Trophoblast cell (in vitro differentiated cells and primary cell): Measurements from ENCODE around the gene TSHZ2.

ENCODE experiments used
- DNase-seq, 2 donors: peaks; one replicate each; pipeline ENCODE4 v3.0.0-alpha.2; 2016
- H2AFZ ChIP-seq: 2 replicates; pipeline ENCODE4 v1.6.1; 2013; ENCODE audit warnings: low read length, moderate library complexity, mild to moderate bottlenecking; ENCODE audit not compliant: insufficient read depth, poor library complexity
- H2AK5ac ChIP-seq: 2 replicates; pipeline ENCODE4 v1.6.1; 2013; ENCODE audit warnings: mild to moderate bottlenecking, low read length
- H2BK120ac ChIP-seq: 2 replicates; pipeline ENCODE4 v1.6.1; 2013; ENCODE audit warnings: low read length, mild to moderate bottlenecking, moderate library complexity; ENCODE audit not compliant: insufficient read depth, poor library complexity
- H2BK12ac ChIP-seq: 2 replicates; pipeline ENCODE4 v1.6.1; 2013; ENCODE audit warnings: mild to moderate bottlenecking, low read length, moderate library complexity
- H2BK5ac ChIP-seq: 2 replicates; pipeline ENCODE4 v1.6.1; 2013; ENCODE audit warnings: low read length, low read depth, moderate library complexity, mild to moderate bottlenecking; ENCODE audit not compliant: poor library complexity
- H3K14ac ChIP-seq: 2 replicates; pipeline ENCODE4 v1.6.1; 2013; ENCODE audit warnings: mild to moderate bottlenecking, low read length
- H3K18ac ChIP-seq: 2 replicates; pipeline ENCODE4 v1.6.1; 2013; ENCODE audit warnings: mild to moderate bottlenecking, low read length
- H3K23ac ChIP-seq: 2 replicates; pipeline ENCODE4 v1.6.1; 2013; ENCODE audit warnings: low read length
- H3K27ac ChIP-seq: 2 replicates; pipeline ENCODE4 v1.5.1; 2013; ENCODE audit warnings: low read depth, mild to moderate bottlenecking, inconsistent platforms, low read length, moderate library complexity
- H3K27me3 ChIP-seq: 2 replicates; pipeline ENCODE4 v1.6.1; 2013; ENCODE audit warnings: inconsistent platforms, mild to moderate bottlenecking, low read length, moderate library complexity; ENCODE audit not compliant: insufficient read depth
- H3K36me3 ChIP-seq, 2 experiments: 1 replicate in 1 of 2; 2 replicates in 1 of 2; pipeline ENCODE4 v1.6.1; 2013; ENCODE audit warnings: low read length in 2 of 2, mild to moderate bottlenecking in 2 of 2, moderate library complexity in 1 of 2; ENCODE audit not compliant: insufficient read depth in 2 of 2, control insufficient read depth in 1 of 2
- H3K4ac ChIP-seq: 2 replicates; pipeline ENCODE4 v1.6.1; 2013; ENCODE audit warnings: low read depth, mild to moderate bottlenecking, low read length, moderate library complexity
- H3K4me1 ChIP-seq, 2 experiments: 1 replicate in 1 of 2; 2 replicates in 1 of 2; pipeline ENCODE4 v1.6.1; 2013; ENCODE audit warnings: low read length in 2 of 2, mild to moderate bottlenecking in 2 of 2, moderate library complexity in 1 of 2; ENCODE audit not compliant: insufficient read depth in 2 of 2, control insufficient read depth in 1 of 2
- H3K4me2 ChIP-seq: 2 replicates; pipeline ENCODE4 v1.6.1; 2013; ENCODE audit warnings: inconsistent platforms, mild to moderate bottlenecking, low read length, moderate library complexity
- H3K4me3 ChIP-seq: 2 replicates; pipeline ENCODE4 v1.5.1; 2013; ENCODE audit warnings: mild to moderate bottlenecking, low read depth, low read length, inconsistent platforms
- H3K79me1 ChIP-seq: one replicate; pipeline ENCODE4 v1.6.1; 2013; ENCODE audit warnings: low read length
- H3K79me2 ChIP-seq: 2 replicates; pipeline ENCODE4 v1.6.1; 2013; ENCODE audit warnings: low read length, mild to moderate bottlenecking; ENCODE audit not compliant: control insufficient read depth, insufficient read depth, poor library complexity
- H3K9ac ChIP-seq: 2 replicates; pipeline ENCODE4 v1.6.1; 2013; ENCODE audit warnings: mild to moderate bottlenecking, low read length
- H3K9me3 ChIP-seq: 2 replicates; pipeline ENCODE4 v1.6.1; 2013; ENCODE audit warnings: low read depth, mild to moderate bottlenecking, control low read depth, inconsistent platforms, low read length; ENCODE audit not compliant: insufficient read depth
- H4K12ac ChIP-seq: 2 replicates; pipeline ENCODE4 v1.6.1; 2013; ENCODE audit warnings: low read depth, mild to moderate bottlenecking, low read length, moderate library complexity
- H4K8ac ChIP-seq: 2 replicates; pipeline ENCODE4 v1.6.1; 2013; ENCODE audit warnings: low read depth, mild to moderate bottlenecking, low read length, moderate library complexity
- H4K91ac ChIP-seq: one replicate; pipeline ENCODE4 v1.6.1; 2013; ENCODE audit warnings: low read depth, mild to moderate bottlenecking, low read length, moderate library complexity
- WGBS: extraction: QIAGEN DNeasy Blood & Tissue Kit; methylation state at CpG from one replicate; pipeline ENCODE4 v1.1.7; 2013; ENCODE audit warnings: missing lambda C conversion rate; ENCODE audit not compliant: insufficient read length, insufficient coverage; ENCODE audit errors: extremely low coverage; 5-methylcytosine and 5-hydroxymethylcytosine counted together

Gene TSHZ2

DNA sequence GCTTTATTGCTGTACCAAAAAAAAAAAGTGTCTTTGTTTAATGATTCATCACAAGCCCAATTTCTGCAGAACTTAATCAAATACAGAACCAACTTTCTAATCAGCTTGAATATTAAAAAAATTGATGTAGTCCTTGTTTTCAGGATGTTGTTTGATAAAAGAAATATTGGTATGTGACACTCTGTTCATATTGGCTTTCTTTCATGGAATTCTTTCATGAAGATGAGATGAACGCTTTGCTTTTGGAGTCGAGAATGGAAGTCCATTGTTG, 437.2 kb downstream of the TSHZ2 start:
- no peaks in the 10 kb centered on the region for H3K79me1 ChIP-seq
- no peak overlapping the region for H2BK5ac ChIP-seq
- H4K91ac ChIP-seq = no peak overlapping the region
- no peak overlapping the region for H3K14ac ChIP-seq
- H3K4me3 ChIP-seq = no peak overlapping the region
- DNase-seq = no peak
- no peak overlapping the region for H3K4me2 ChIP-seq
- H4K8ac ChIP-seq = no peak overlapping the region
- H3K79me2 ChIP-seq = no peaks in the 10 kb centered on the region
- H2BK120ac ChIP-seq = no peak overlapping the region
- H3K23ac ChIP-seq = no peak overlapping the region
- H3K4me1 ChIP-seq = no peaks in the 10 kb centered on the region
- no peak overlapping the region for H3K27ac ChIP-seq
- no peak overlapping the region for H2AFZ ChIP-seq
- no peaks in the 10 kb centered on the region for H3K9me3 ChIP-seq
- no peaks in the 10 kb centered on the region for H3K27me3 ChIP-seq
- H3K18ac ChIP-seq = no peak overlapping the region
- H3K36me3 ChIP-seq = no peaks in the 10 kb centered on the region
- no peak overlapping the region for H2BK12ac ChIP-seq
- H4K12ac ChIP-seq = no peak overlapping the region
- WGBS = no CpG with 5 or more reads among the region's 2 CpGs
- H3K4ac ChIP-seq = no peak overlapping the region
- H2AK5ac ChIP-seq = no peak overlapping the region
- H3K9ac ChIP-seq = no peak overlapping the region

- no peaks in the 10 kb centered on the region for H3K79me2 ChIP-seq
- WGBS = no CpG with 5 or more reads among the region's 3 CpGs
- no peak overlapping the region for H2AFZ ChIP-seq
- H4K12ac ChIP-seq = no peak overlapping the region
- no peaks in the 10 kb centered on the region for H3K4me1 ChIP-seq
- H3K27ac ChIP-seq = no peak overlapping the region
- no peak overlapping the region for H3K18ac ChIP-seq
- H2BK12ac ChIP-seq = no peak overlapping the region
- H4K91ac ChIP-seq = no peak overlapping the region
- no peak overlapping the region for H3K4me3 ChIP-seq
- no peak overlapping the region for H3K23ac ChIP-seq
- no peaks in the 10 kb centered on the region for H3K9me3 ChIP-seq
- H3K36me3 ChIP-seq = no peaks in the 10 kb centered on the region
- no peak overlapping the region for H2BK120ac ChIP-seq
- H3K9ac ChIP-seq = no peak overlapping the region
- no peaks in the 10 kb centered on the region for H3K79me1 ChIP-seq
- no peak overlapping the region for H2AK5ac ChIP-seq
- no peak for DNase-seq
- no peaks in the 10 kb centered on the region for H3K27me3 ChIP-seq
- H2BK5ac ChIP-seq = no peak overlapping the region
- no peak overlapping the region for H4K8ac ChIP-seq
- no peak overlapping the region for H3K14ac ChIP-seq
- H3K4me2 ChIP-seq = no peak overlapping the region
- H3K4ac ChIP-seq = no peak overlapping the region
Measured at GRCh38 chr20:53411129-53411528, 439.0 kb downstream of the TSHZ2 start.

- no peaks in the 10 kb centered on the region for H3K9me3 ChIP-seq
- H3K79me2 ChIP-seq = no peaks in the 10 kb centered on the region
- no peaks in the 10 kb centered on the region for H3K79me1 ChIP-seq
- H3K36me3 ChIP-seq = no peaks in the 10 kb centered on the region
- H4K12ac ChIP-seq = no peak overlapping the region
- H2AFZ ChIP-seq = no peak overlapping the region
- H4K91ac ChIP-seq = no peak overlapping the region
- no peak overlapping the region for H2BK120ac ChIP-seq
- H3K14ac ChIP-seq = no peak overlapping the region
- no peak overlapping the region for H3K9ac ChIP-seq
- H2BK12ac ChIP-seq = no peak overlapping the region
- no peak for DNase-seq
- H3K4ac ChIP-seq = no peak overlapping the region
- no peak overlapping the region for H3K27ac ChIP-seq
- no peak overlapping the region for H3K4me3 ChIP-seq
- no peak overlapping the region for H3K18ac ChIP-seq
- no peak overlapping the region for H2BK5ac ChIP-seq
- no peaks in the 10 kb centered on the region for H3K4me1 ChIP-seq
- H3K4me2 ChIP-seq = no peak overlapping the region
- H4K8ac ChIP-seq = no peak overlapping the region
- WGBS = no CpG with 5 or more reads among the region's 4 CpGs
- no peak overlapping the region for H2AK5ac ChIP-seq
- no peaks in the 10 kb centered on the region for H3K27me3 ChIP-seq
- H3K23ac ChIP-seq = peak overlapping the region; percentile 43
Measured at GRCh38 chr20:53411891-53412290, 439.7 kb downstream of the TSHZ2 start.

DNA sequence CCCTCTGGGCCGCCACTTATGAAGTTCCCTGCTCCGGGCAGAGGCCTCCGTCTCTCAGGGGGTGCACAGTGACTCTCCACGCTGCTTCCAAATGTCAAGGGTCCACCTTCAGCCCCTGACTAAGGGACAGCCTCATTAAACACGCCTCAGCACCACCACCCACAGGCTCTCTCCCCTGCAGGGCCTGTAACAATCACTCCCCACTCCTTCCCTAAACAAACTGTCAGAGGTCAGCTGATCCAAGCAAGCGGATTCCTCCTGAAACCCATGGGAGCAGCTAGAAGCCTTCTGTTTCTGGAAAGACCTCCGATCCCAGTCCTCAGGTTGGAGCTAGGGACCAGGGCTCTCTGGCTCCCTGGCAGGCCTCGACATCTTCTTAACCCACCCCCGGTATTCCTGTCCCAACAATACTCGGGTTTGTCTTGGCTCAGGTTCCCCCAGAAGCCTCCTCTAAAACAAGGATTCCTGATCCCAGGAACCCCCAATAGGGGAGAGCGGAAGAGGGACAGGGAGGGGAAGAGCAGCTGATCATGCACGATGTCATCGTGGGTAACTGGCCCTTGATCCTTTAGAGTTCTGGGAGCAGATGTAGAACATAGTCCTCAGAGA, 440.5 kb downstream of the TSHZ2 start:
- H3K9me3 ChIP-seq = no peaks in the 10 kb centered on the region
- no peak for DNase-seq
- H3K9ac ChIP-seq = no peak overlapping the region
- no peaks in the 10 kb centered on the region for H3K27me3 ChIP-seq
- H3K4me2 ChIP-seq = peak overlapping the region; percentile 25
- H2BK120ac ChIP-seq = no peak overlapping the region
- no peak overlapping the region for H2AK5ac ChIP-seq
- no peak overlapping the region for H2BK12ac ChIP-seq
- H3K23ac ChIP-seq = no peak overlapping the region
- H3K4me3 ChIP-seq = no peak overlapping the region
- H3K79me1 ChIP-seq = no peaks in the 10 kb centered on the region
- no peaks in the 10 kb centered on the region for H3K4me1 ChIP-seq
- H3K4ac ChIP-seq = no peak overlapping the region
- H4K12ac ChIP-seq = no peak overlapping the region
- no peaks in the 10 kb centered on the region for H3K36me3 ChIP-seq
- H2AFZ ChIP-seq = no peak overlapping the region
- no peaks in the 10 kb centered on the region for H3K79me2 ChIP-seq
- H4K8ac ChIP-seq = no peak overlapping the region
- no peak overlapping the region for H4K91ac ChIP-seq
- no peak overlapping the region for H3K18ac ChIP-seq
- no peak overlapping the region for H3K27ac ChIP-seq
- WGBS = no CpG with 5 or more reads among the region's 13 CpGs
- no peak overlapping the region for H2BK5ac ChIP-seq
- no peak overlapping the region for H3K14ac ChIP-seq
